Brain pericyte (primary cell): ENCODE results near the gene ISCA1.

Experiments
- DNase-seq: peaks from one replicate; pipeline ENCODE4 v3.0.0-alpha.2; 2012; ENCODE audit warnings: low read depth, low spot score

The ISCA1 gene

GRCh38 chr9:86230858-86231257, 51.5 kb downstream of the ISCA1 start:
- no peak for DNase-seq

- DNase-seq = no peak
Measured at GRCh38 chr9:86222667-86223066, 59.7 kb downstream of the ISCA1 start.

- no peak for DNase-seq
Measured at GRCh38 chr9:86219606-86220005, 62.7 kb downstream of the ISCA1 start.

GRCh38 chr9:86217076-86217755, 65.1 kb downstream of the ISCA1 start:
- DNase-seq = no peak
